ENCODE results near the gene MCU.
"Not testable (repeated sequence)": the region's sequence is repeated elsewhere in the genome, so short reads cannot be mapped to it uniquely, and the experiment has no call there.

The MCU gene

GRCh38 chr10:72910705-72911104 is 218.8 kb downstream of the MCU start:
- Mint-ChIP-seq H3K27ac (no peak overlapping the region), H3K4me3 (no peak overlapping the region), H3K4me1 (no peaks in the 10 kb centered on the region), H3K36me3 (ENCODE audit: low read depth) (peaks cover 7% of the 10 kb centered on the region), H3K27me3 (ENCODE audit: low read depth) (peaks cover 3% of the 10 kb centered on the region), H3K9me3 (peaks cover 3% of the 10 kb centered on the region)
- TF ChIP-seq CTCF (IDR thresholded peaks at IDR 0.05; ENCODE audit: unreplicated experiment in 3 of 3) = no peak

GRCh38 chr10:72911758-72912157 is 219.8 kb downstream of the MCU start:
- H3K36me3 Mint-ChIP-seq (ENCODE audit: low read depth) = peaks cover 7% of the 10 kb centered on the region
- peaks cover 3% of the 10 kb centered on the region for H3K9me3 Mint-ChIP-seq

GRCh38 chr10:72912736-72913135 is 220.8 kb downstream of the MCU start:
- H3K27ac Mint-ChIP-seq = no peak overlapping the region
- H3K27me3 Mint-ChIP-seq (ENCODE audit: low read depth) = peaks cover 3% of the 10 kb centered on the region
- H3K36me3 Mint-ChIP-seq (ENCODE audit: low read depth) = peaks cover 7% of the 10 kb centered on the region
- no peaks in the 10 kb centered on the region for H3K4me1 Mint-ChIP-seq
- TF ChIP-seq CTCF (IDR thresholded peaks at IDR 0.05; ENCODE audit: unreplicated experiment in 3 of 3) = no peak
- peaks cover 5% of the 10 kb centered on the region for H3K9me3 Mint-ChIP-seq
- no peak overlapping the region for H3K4me3 Mint-ChIP-seq

More at GRCh38 chr10:72911758-72912157, 219.8 kb downstream of the MCU start:
- Mint-ChIP-seq H3K4me1 (no peaks in the 10 kb centered on the region), H3K27me3 (ENCODE audit: low read depth) (peaks cover 3% of the 10 kb centered on the region), H3K4me3 (no peak overlapping the region), H3K27ac (no peak overlapping the region)
- TF ChIP-seq CTCF (IDR thresholded peaks at IDR 0.05; ENCODE audit: unreplicated experiment in 3 of 3) = no peak

GRCh38 chr10:72913287-72913686 is 221.3 kb downstream of the MCU start:
- Mint-ChIP-seq H3K4me1 (no peaks in the 10 kb centered on the region), H3K27ac (no peak overlapping the region), H3K9me3 (peaks cover 11% of the 10 kb centered on the region), H3K27me3 (ENCODE audit: low read depth) (peaks cover 3% of the 10 kb centered on the region), H3K36me3 (ENCODE audit: low read depth) (peaks cover 12% of the 10 kb centered on the region), H3K4me3 (no peak overlapping the region)
- no peak for TF ChIP-seq CTCF (IDR thresholded peaks at IDR 0.05; ENCODE audit: unreplicated experiment in 3 of 3)

- Mint-ChIP-seq H3K9me3 (peaks cover 42% of the 10 kb centered on the region), H3K36me3 (ENCODE audit: low read depth) (peaks cover 38% of the 10 kb centered on the region)
- H3K4me1 Mint-ChIP-seq; H3K27me3 Mint-ChIP-seq (ENCODE audit: low read depth); H3K27ac Mint-ChIP-seq; H3K4me3 Mint-ChIP-seq: not testable (repeated sequence)
These were observed 225.3 kb downstream of the MCU start for GRCh38 chr10:72917201-72917600.

GRCh38 chr10:72917803-72918332 is 225.9 kb downstream of the MCU start:
- H3K4me1 Mint-ChIP-seq; H3K27ac Mint-ChIP-seq; H3K4me3 Mint-ChIP-seq; H3K27me3 Mint-ChIP-seq (ENCODE audit: low read depth): not testable (repeated sequence)
- Mint-ChIP-seq H3K9me3 (peaks cover 46% of the 10 kb centered on the region), H3K36me3 (ENCODE audit: low read depth) (peaks cover 41% of the 10 kb centered on the region)

- Mint-ChIP-seq H3K27ac (no peak overlapping the region), H3K36me3 (ENCODE audit: low read depth) (peaks cover 41% of the 10 kb centered on the region), H3K4me1 (no peaks in the 10 kb centered on the region), H3K4me3 (no peak overlapping the region), H3K27me3 (ENCODE audit: low read depth) (no peaks in the 10 kb centered on the region), H3K9me3 (peaks cover 46% of the 10 kb centered on the region)
- no peak for TF ChIP-seq CTCF (IDR thresholded peaks at IDR 0.05; ENCODE audit: unreplicated experiment in 3 of 3)
These were observed 226.4 kb downstream of the MCU start for GRCh38 chr10:72918352-72918751.

- not testable (repeated sequence) for H3K27ac Mint-ChIP-seq; H3K27me3 Mint-ChIP-seq (ENCODE audit: low read depth); H3K4me3 Mint-ChIP-seq; H3K4me1 Mint-ChIP-seq
- peaks cover 43% of the 10 kb centered on the region for H3K9me3 Mint-ChIP-seq
- H3K36me3 Mint-ChIP-seq (ENCODE audit: low read depth) = peaks cover 41% of the 10 kb centered on the region
These were observed 229.3 kb downstream of the MCU start for GRCh38 chr10:72921147-72921683.

All from nephron (organoid).